Liver (tissue), 9 donors: Measurements from ENCODE around the gene LCE1D. TPM values are rescaled to one million over a fixed set of nuclear protein-coding genes. Genes with fewer than 3 reads are reported as not detected.

ENCODE experiments used
- DNase-seq: peaks from one replicate; pipeline ENCODE4 v3.0.0-alpha.2; 2017; ENCODE audit warnings: low spot score
- H3K27ac ChIP-seq, 2 donors: one replicate each; pipeline ENCODE4 v1.7.0; 2013; ENCODE audit warnings: inconsistent platforms in 2 of 2, low read length in 2 of 2, control low read depth in 1 of 2, low read depth in 1 of 2, mild to moderate bottlenecking in 1 of 2
- H3K27me3 ChIP-seq, 4 donors: one replicate each; pipeline versions ENCODE4 v1.6.1 to v1.7.0; 2013; ENCODE audit warnings: low read length in 3 of 4, inconsistent platforms in 1 of 4, mild to moderate bottlenecking in 1 of 4, moderate library complexity in 1 of 4; ENCODE audit not compliant: control insufficient read depth in 4 of 4, insufficient read depth in 4 of 4
- H3K36me3 ChIP-seq, 4 donors: one replicate each; pipeline versions ENCODE4 v1.6.1 to v1.7.0; 2013; ENCODE audit warnings: low read length in 3 of 4, mild to moderate bottlenecking in 3 of 4, low read depth in 1 of 4, moderate library complexity in 1 of 4; ENCODE audit not compliant: control insufficient read depth in 4 of 4, insufficient read depth in 3 of 4
- H3K4me1 ChIP-seq, 4 donors: one replicate each; pipeline versions ENCODE4 v1.6.1 to v1.7.0; 2013; ENCODE audit warnings: low read length in 3 of 4, mild to moderate bottlenecking in 3 of 4, moderate library complexity in 1 of 4; ENCODE audit not compliant: control insufficient read depth in 4 of 4, insufficient read depth in 4 of 4
- H3K4me3 ChIP-seq, 3 donors: one replicate each; pipeline versions ENCODE4 v1.6.1 to v1.7.0; 2013; ENCODE audit warnings: low read length in 3 of 3, control low read depth in 1 of 3, low read depth in 1 of 3, mild to moderate bottlenecking in 1 of 3
- H3K9ac ChIP-seq, 2 donors: one replicate each; pipeline ENCODE4 v1.7.0; 2013; ENCODE audit warnings: low read length in 2 of 2, mild to moderate bottlenecking in 2 of 2, moderate library complexity in 2 of 2, control low read depth in 1 of 2, low read depth in 1 of 2
- H3K9me3 ChIP-seq, 4 donors: one replicate each; pipeline versions ENCODE4 v1.6.1 to v1.7.0; 2013; ENCODE audit warnings: low read length in 3 of 4; ENCODE audit not compliant: control insufficient read depth in 4 of 4
- EGR1 ChIP-seq, 2 donors: IDR thresholded peaks; 2 replicates each; pipeline ENCODE4 v1.6.1; 2016 to 2018; ENCODE audit warnings: antibody characterized with exemption in 2 of 2, low read depth in 2 of 2
- FOXA1 ChIP-seq: IDR thresholded peaks from 2 replicates; pipeline ENCODE4 v1.6.1; 2016; ENCODE audit warnings: antibody characterized with exemption
- FOXA2 ChIP-seq: IDR thresholded peaks from 2 replicates; pipeline ENCODE4 v1.6.1; 2016; ENCODE audit warnings: antibody characterized with exemption
- GABPA ChIP-seq, 2 donors: IDR thresholded peaks in 1 of 2; conservative IDR thresholded peaks in 1 of 2; 2 replicates each; pipeline ENCODE4 v1.6.1; 2016; ENCODE audit warnings: antibody characterized with exemption in 2 of 2, mild to moderate bottlenecking in 1 of 2, moderate library complexity in 1 of 2
- HNF4A ChIP-seq, 2 donors: conservative IDR thresholded peaks; 2 replicates each; pipeline ENCODE4 v1.6.1; 2016; ENCODE audit warnings: antibody characterized with exemption in 2 of 2, mild to moderate bottlenecking in 2 of 2
- JUND ChIP-seq, 2 donors: IDR thresholded peaks; 2 replicates each; pipeline ENCODE4 v1.6.1; 2016; ENCODE audit warnings: antibody characterized with exemption in 2 of 2
- RAD21 ChIP-seq, 2 donors: IDR thresholded peaks; 2 replicates each; pipeline ENCODE4 v1.6.1; 2016; ENCODE audit warnings: antibody characterized with exemption in 2 of 2, mild to moderate bottlenecking in 2 of 2
- RXRA ChIP-seq, 2 donors: IDR thresholded peaks; 2 replicates each; pipeline ENCODE4 v1.6.1; 2017 to 2018; ENCODE audit warnings: antibody characterized with exemption in 2 of 2, mild to moderate bottlenecking in 1 of 2
- SP1 ChIP-seq: IDR thresholded peaks from 2 replicates; pipeline ENCODE4 v1.6.1; 2018; ENCODE audit warnings: antibody characterized with exemption, mild to moderate bottlenecking
- TAF1 ChIP-seq: conservative IDR thresholded peaks from 2 replicates; pipeline ENCODE4 v1.6.1; 2016; ENCODE audit warnings: antibody characterized with exemption, mild to moderate bottlenecking
- YY1 ChIP-seq: IDR thresholded peaks from 2 replicates; pipeline ENCODE4 v1.6.1; 2016; ENCODE audit warnings: antibody characterized with exemption, mild to moderate bottlenecking
- WGBS: extraction: QIAGEN DNeasy Blood & Tissue Kit; methylation state at CpG from one replicate; pipeline ENCODE4 v1.1.7; 2013; 5-methylcytosine and 5-hydroxymethylcytosine counted together
- polyA plus RNA-seq, 2 donors: library from polyadenylated mRNA; stranded (reverse) in 1 of 2; unstranded in 1 of 2; fragments of 200-250 nt in 1 of 2; fragments of >200 nt in 1 of 2; fragmentation: Nextera tagmentation in 1 of 2; extraction: Ambion mirVana in 1 of 2; gene quantifications; one replicate each; pipeline versions ENCODE4 v1.2.1 to v1.2.3, GENCODE V29; 2013 to 2015
- total RNA-seq, 2 donors: library from RNA; depleted of rRNA; stranded (reverse); fragments of >200 nt; gene quantifications; one replicate each; pipeline ENCODE4 v1.2.3, GENCODE V29; 2014
- TF ChIP-seq, protein P1 (sequence below): fragments of 150-350 bp; IDR thresholded peaks from 2 replicates; pipeline ENCODE4 v1.5.1; 2017; ENCODE audit warnings: improper control_type of control experiment, low read depth, low read length; ENCODE audit not compliant: missing input control
- TF ChIP-seq, protein P2 (sequence below): IDR thresholded peaks from 2 replicates; pipeline ENCODE4 v1.6.1; 2016; ENCODE audit warnings: antibody characterized with exemption
- donor health status: healthy.
- donor health status: healthy.
- donor health status: healthy.
- donor health status: healthy.
- donor health status: healthy.

LCE1D gene
- total and polyA plus RNA-seq, 4 donors, result not detected

DNA sequence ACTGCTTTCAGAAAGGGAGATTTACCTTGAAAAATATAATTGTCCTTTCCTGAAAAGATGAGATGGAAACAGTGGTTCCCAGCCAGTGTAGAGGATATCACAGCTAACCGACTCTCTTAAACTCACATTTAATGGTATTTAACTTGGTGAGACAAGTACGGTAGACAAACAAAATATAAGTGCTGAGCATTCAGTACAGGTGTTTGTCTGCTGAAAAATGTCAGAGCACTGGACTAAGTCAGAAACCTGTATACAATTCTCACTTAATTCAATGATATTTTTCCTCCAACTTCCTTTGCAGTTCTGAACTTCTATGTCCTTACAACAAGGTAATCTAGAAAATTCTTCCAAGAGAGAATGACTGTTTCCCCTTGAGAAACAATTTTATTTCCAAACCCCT lies 15.2 kb downstream of the LCE1D start, which contains the start of gene LCE1B (continued):
- TF ChIP-seq HNF4A (conservative IDR thresholded peaks at IDR 0.05), result no peak
- TF ChIP-seq TAF1, result no peak
- TF ChIP-seq, protein P1, sequence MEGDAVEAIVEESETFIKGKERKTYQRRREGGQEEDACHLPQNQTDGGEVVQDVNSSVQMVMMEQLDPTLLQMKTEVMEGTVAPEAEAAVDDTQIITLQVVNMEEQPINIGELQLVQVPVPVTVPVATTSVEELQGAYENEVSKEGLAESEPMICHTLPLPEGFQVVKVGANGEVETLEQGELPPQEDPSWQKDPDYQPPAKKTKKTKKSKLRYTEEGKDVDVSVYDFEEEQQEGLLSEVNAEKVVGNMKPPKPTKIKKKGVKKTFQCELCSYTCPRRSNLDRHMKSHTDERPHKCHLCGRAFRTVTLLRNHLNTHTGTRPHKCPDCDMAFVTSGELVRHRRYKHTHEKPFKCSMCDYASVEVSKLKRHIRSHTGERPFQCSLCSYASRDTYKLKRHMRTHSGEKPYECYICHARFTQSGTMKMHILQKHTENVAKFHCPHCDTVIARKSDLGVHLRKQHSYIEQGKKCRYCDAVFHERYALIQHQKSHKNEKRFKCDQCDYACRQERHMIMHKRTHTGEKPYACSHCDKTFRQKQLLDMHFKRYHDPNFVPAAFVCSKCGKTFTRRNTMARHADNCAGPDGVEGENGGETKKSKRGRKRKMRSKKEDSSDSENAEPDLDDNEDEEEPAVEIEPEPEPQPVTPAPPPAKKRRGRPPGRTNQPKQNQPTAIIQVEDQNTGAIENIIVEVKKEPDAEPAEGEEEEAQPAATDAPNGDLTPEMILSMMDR, result no peak

GRCh38 chr1:152817309-152817708 lies 20.8 kb downstream of the LCE1D start:
- H3K4me1 ChIP-seq, result no peaks in the 10 kb centered on the region
- TF ChIP-seq HNF4A (conservative IDR thresholded peaks at IDR 0.05) (no peak), YY1 (no peak), FOXA2 (no peak), SP1 (no peak), TAF1 (no peak), FOXA1 (no peak)
- TF ChIP-seq, protein P2, sequence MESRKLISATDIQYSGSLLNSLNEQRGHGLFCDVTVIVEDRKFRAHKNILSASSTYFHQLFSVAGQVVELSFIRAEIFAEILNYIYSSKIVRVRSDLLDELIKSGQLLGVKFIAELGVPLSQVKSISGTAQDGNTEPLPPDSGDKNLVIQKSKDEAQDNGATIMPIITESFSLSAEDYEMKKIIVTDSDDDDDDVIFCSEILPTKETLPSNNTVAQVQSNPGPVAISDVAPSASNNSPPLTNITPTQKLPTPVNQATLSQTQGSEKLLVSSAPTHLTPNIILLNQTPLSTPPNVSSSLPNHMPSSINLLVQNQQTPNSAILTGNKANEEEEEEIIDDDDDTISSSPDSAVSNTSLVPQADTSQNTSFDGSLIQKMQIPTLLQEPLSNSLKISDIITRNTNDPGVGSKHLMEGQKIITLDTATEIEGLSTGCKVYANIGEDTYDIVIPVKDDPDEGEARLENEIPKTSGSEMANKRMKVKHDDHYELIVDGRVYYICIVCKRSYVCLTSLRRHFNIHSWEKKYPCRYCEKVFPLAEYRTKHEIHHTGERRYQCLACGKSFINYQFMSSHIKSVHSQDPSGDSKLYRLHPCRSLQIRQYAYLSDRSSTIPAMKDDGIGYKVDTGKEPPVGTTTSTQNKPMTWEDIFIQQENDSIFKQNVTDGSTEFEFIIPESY, result no peak
- no peak for DNase-seq
- H3K9ac ChIP-seq, result no peak overlapping the region
- no peaks in the 10 kb centered on the region for H3K36me3 ChIP-seq
- no peak overlapping the region for H3K27ac ChIP-seq
- no peak overlapping the region for H3K4me3 ChIP-seq
- peaks cover 0 to 4% (median 0%) of the 10 kb centered on the region in 4 donors for H3K9me3 ChIP-seq
- no peaks in the 10 kb centered on the region for H3K27me3 ChIP-seq
- 90% methylated on average over 6 of the region's 6 CpGs for WGBS

DNA sequence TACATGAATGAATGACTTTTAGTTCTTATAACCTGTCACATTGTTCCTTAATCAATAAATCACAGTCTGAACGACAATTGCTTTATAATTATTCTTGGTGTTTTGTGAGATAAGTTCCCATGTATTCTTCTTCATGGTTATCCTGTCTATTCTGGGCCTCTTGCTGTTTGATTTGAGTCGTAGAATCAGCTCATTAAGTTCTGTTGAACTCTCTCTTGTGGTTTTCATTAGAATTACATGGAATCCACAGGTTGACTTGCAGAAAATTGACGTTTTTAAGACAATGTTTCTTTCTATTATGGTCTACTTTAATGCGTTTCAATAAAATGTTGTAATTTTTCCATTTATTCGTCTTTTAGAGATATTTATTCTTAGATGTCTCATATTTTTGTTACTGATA lies 26.8 kb downstream of the LCE1D start:
- Histone ChIP-seq H3K4me1 (no peaks in the 10 kb centered on the region), H3K27ac (no peak overlapping the region), H3K9me3 (peaks cover 0 to 4% (median 0%) of the 10 kb centered on the region in 4 donors), H3K4me3 (no peak overlapping the region), H3K36me3 (no peaks in the 10 kb centered on the region), H3K27me3 (peaks cover 0 to 6% (median 0%) of the 10 kb centered on the region in 4 donors), H3K9ac (no peak overlapping the region)
- TF ChIP-seq JUND (IDR thresholded peaks at IDR 0.05), result no peak
- peak in 1 of 2 donors; percentile 54 for TF ChIP-seq RAD21 (IDR thresholded peaks at IDR 0.05)
- no peak for TF ChIP-seq EGR1 (IDR thresholded peaks at IDR 0.05; ENCODE audit: low read depth in 2 of 2)
- TF ChIP-seq FOXA2, result no peak
- no peak for TF ChIP-seq SP1
- TF ChIP-seq RXRA (IDR thresholded peaks at IDR 0.05), result no peak
- TF ChIP-seq HNF4A (conservative IDR thresholded peaks at IDR 0.05), result no peak
- TF ChIP-seq TAF1, result no peak
- no peak for TF ChIP-seq GABPA (IDR thresholded peaks at IDR 0.05 in 1 of 2, conservative IDR thresholded peaks at IDR 0.05 in 1 of 2)
- TF ChIP-seq, protein P1, result peak; percentile 10
- 34% methylated on average over 5 of the region's 5 CpGs for WGBS
- DNase-seq, result no peak
